Peyer's patch (tissue), 4 donors: ENCODE measurements around the gene ALDOB. TPM values are rescaled to one million over a fixed set of nuclear protein-coding genes. Genes with fewer than 3 reads are reported as not detected.

Source experiments
- DNase-seq, 3 donors: peaks; one replicate each; pipeline ENCODE4 v3.0.0-alpha.2; 2017 to 2019
- H3K27ac ChIP-seq, 4 donors: fragments of 200-600 bp; sonication (generic); one replicate each; pipeline ENCODE4 v1.5.1; 2016 to 2019
- H3K27me3 ChIP-seq, 2 donors: fragments of 200-600 bp; sonication (generic); one replicate each; pipeline ENCODE4 v1.5.1; 2019
- H3K36me3 ChIP-seq, 3 donors: fragments of 200-600 bp; sonication (generic); one replicate each; pipeline ENCODE4 v1.5.1; 2016 to 2019
- H3K4me1 ChIP-seq, 4 donors: fragments of 200-600 bp; sonication (generic); one replicate each; pipeline ENCODE4 v1.5.1; 2016 to 2019
- H3K4me3 ChIP-seq, 4 donors: fragments of 200-600 bp; sonication (generic); 1 replicate in 3 of 4; 2 replicates in 1 of 4; pipeline ENCODE4 v1.5.1; 2016 to 2019; ENCODE audit warnings: mild to moderate bottlenecking in 1 of 4
- H3K9me3 ChIP-seq, 4 donors: fragments of 200-600 bp; sonication (generic); one replicate each; pipeline ENCODE4 v1.5.1; 2016 to 2019; ENCODE audit warnings: mild to moderate bottlenecking in 1 of 4
- POLR2A ChIP-seq, 2 donors: fragments of 450-650 bp; IDR thresholded peaks; one replicate each; pipeline ENCODE4 v1.5.1; 2017; ENCODE audit warnings: antibody characterized with exemption in 2 of 2, mild to moderate bottlenecking in 2 of 2, moderate library complexity in 2 of 2
- total RNA-seq, 4 donors: library from RNA; depleted of rRNA; stranded (reverse); fragments of >200 nt; gene quantifications; one replicate each; pipeline ENCODE4 v1.1.0, GENCODE V29; 2016
- TF ChIP-seq, protein P1 (sequence below), 6 experiments: fragments of 450-650 bp in 4 of 6; fragments of 200-600 bp in 2 of 6; sonication (generic) in 1 of 6; IDR thresholded peaks; one replicate each; pipeline ENCODE4 v1.5.1; 2017 to 2019; ENCODE audit warnings: antibody characterized with exemption in 6 of 6, mild to moderate bottlenecking in 3 of 6, moderate library complexity in 1 of 6

ALDOB gene
- total RNA-seq, 4 donors from 2014 or later, result 852 to 11,538 (median 10,067) TPM

DNA sequence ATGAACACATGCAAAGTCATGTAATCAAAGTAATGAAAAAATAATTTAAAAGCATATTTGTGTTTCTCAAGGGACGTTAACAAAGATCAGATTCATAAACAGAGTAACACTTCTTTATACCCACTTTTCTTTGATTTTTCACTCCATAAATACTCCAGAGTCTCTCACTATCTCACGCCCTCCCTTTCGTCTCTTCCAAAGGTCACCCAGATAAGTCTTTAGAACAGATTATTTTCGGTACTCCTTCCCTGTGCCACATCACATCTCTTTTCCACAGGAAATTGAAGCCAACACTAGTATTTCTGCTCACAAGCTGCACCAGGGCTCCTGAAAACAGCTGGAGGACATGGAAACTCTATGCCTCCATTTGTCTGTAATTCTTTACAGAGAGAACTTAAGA, 15.4 kb upstream of the ALDOB start:
- peaks cover 0 to 5% (median 0%) of the 10 kb centered on the region in 4 donors for H3K4me1 ChIP-seq
- no peaks in the 10 kb centered on the region for H3K27me3 ChIP-seq
- H3K4me3 ChIP-seq, result no peak overlapping the region
- H3K36me3 ChIP-seq, result no peaks in the 10 kb centered on the region
- no peak for DNase-seq
- peak overlapping the region in 2 of 4 donors; percentile 23 to 53 for H3K27ac ChIP-seq
- peaks cover 0 to 6% (median 0%) of the 10 kb centered on the region in 4 donors for H3K9me3 ChIP-seq
- TF ChIP-seq, protein P1, sequence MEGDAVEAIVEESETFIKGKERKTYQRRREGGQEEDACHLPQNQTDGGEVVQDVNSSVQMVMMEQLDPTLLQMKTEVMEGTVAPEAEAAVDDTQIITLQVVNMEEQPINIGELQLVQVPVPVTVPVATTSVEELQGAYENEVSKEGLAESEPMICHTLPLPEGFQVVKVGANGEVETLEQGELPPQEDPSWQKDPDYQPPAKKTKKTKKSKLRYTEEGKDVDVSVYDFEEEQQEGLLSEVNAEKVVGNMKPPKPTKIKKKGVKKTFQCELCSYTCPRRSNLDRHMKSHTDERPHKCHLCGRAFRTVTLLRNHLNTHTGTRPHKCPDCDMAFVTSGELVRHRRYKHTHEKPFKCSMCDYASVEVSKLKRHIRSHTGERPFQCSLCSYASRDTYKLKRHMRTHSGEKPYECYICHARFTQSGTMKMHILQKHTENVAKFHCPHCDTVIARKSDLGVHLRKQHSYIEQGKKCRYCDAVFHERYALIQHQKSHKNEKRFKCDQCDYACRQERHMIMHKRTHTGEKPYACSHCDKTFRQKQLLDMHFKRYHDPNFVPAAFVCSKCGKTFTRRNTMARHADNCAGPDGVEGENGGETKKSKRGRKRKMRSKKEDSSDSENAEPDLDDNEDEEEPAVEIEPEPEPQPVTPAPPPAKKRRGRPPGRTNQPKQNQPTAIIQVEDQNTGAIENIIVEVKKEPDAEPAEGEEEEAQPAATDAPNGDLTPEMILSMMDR (IDR thresholded peaks at IDR 0.05), result no peak
- TF ChIP-seq POLR2A (IDR thresholded peaks at IDR 0.05), result no peak

DNA sequence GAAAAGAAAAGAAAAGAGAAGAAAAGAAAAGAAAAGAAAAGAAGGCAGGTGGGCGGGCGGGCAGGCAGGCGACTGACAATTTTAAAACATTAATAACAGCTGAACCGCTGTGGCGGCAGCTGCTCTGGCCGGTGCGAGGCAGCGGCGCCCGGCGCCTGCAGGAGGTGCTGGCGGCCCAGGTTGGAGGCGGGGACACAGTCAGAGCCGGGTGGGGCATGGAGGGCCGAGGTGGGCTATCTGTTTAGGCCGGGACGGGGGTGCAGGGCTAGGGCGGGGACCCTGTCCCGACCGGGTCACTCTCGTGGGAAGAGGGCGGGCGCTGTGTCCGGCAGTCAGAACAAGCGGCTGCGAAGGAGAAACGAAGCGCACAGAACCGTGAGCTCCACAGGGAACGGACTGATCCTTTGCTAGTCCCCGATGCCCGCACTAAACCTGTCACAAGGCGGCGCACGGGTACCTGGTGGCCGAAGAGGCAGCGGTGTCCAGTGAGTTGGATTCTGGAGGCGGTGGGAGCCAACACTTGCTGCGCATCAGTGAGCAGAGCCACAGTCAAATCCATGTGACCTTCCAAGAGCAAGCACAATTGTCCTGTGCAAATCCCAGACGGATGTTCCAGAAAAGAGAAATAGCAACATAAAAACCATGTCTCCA, 13.6 kb upstream of the ALDOB start:
- peak overlapping the region in 3 of 4 donors; percentile 66 to 90 (median 86) for H3K27ac ChIP-seq
- DNase-seq, result peak; percentile 57 to 92 (median 92)

DNA sequence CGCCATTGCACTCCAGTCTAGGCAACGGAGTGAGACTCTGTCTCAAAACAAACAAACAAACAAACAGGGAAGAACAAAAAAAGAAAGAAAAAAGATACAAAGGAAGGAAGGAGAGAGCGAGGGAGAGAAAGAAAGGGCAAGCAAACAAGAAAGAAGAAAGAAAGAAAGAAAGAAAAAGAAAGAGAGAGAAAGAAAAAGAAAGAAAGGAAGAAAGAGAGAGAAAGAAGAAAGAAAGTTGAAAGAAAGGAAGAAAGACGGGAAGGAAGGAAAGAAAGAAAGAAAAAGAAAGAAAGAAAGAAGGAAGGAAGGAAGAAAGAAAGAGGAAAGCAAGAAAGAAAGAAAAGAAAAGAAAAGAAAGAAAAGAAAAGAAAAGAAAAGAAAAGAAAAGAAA, 13.1 kb upstream of the ALDOB start:
- Histone ChIP-seq H3K36me3 (no peaks in the 10 kb centered on the region), H3K4me1 (peaks cover 0 to 5% (median 2%) of the 10 kb centered on the region in 4 donors), H3K27ac (peak overlapping the region in 2 of 4 donors; percentile 66 to 86), H3K9me3 (peaks cover 0 to 6% (median 0%) of the 10 kb centered on the region in 4 donors), H3K27me3 (no peaks in the 10 kb centered on the region), H3K4me3 (peak overlapping the region in 1 of 4 donors; percentile 59)
- DNase-seq, result no peak
- TF ChIP-seq, protein P1 (IDR thresholded peaks at IDR 0.05), result no peak
- no peak for TF ChIP-seq POLR2A (IDR thresholded peaks at IDR 0.05)

More for the DNA sequence above, 13.6 kb upstream of the ALDOB start:
- no peaks in the 10 kb centered on the region for H3K36me3 ChIP-seq
- H3K4me3 ChIP-seq, result peak overlapping the region; percentile 39 to 63 (median 52)
- TF ChIP-seq POLR2A (IDR thresholded peaks at IDR 0.05), result peak; percentile 47 to 51
- TF ChIP-seq, protein P1 (IDR thresholded peaks at IDR 0.05), result peak in 4 of 6 experiments; percentile 51 to 81 (median 71)
- H3K9me3 ChIP-seq, result peaks cover 0 to 6% (median 0%) of the 10 kb centered on the region in 4 donors
- H3K4me1 ChIP-seq, result peaks cover 0 to 5% (median 2%) of the 10 kb centered on the region in 4 donors
- no peaks in the 10 kb centered on the region for H3K27me3 ChIP-seq

DNA sequence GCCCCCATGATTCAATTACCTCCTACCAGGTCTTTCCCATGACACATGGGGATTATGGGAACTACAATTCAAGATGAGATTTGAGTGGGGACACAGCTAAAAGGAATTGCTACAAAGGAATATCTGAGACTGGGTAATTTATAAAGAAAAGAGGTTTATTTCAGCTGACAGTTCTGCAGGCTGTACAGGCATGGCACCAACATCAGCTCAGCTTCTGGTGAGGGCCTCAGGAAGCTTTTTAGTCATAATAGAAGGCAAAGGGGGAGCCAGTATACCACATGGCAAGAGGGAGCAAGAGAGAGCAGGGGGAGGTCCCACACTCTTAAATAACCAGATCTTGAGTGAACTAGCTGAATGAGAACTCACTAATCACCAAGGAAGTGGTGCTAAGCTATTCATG, 11.2 kb upstream of the ALDOB start:
- TF ChIP-seq, protein P1 (IDR thresholded peaks at IDR 0.05), result no peak
- TF ChIP-seq POLR2A (IDR thresholded peaks at IDR 0.05), result no peak
- Histone ChIP-seq H3K4me1 (peaks cover 0 to 10% (median 2%) of the 10 kb centered on the region in 4 donors), H3K4me3 (no peak overlapping the region), H3K27ac (peak overlapping the region in 2 of 4 donors; percentile 73 to 92), H3K36me3 (no peaks in the 10 kb centered on the region), H3K9me3 (no peaks in the 10 kb centered on the region), H3K27me3 (no peaks in the 10 kb centered on the region)
- no peak for DNase-seq

DNA sequence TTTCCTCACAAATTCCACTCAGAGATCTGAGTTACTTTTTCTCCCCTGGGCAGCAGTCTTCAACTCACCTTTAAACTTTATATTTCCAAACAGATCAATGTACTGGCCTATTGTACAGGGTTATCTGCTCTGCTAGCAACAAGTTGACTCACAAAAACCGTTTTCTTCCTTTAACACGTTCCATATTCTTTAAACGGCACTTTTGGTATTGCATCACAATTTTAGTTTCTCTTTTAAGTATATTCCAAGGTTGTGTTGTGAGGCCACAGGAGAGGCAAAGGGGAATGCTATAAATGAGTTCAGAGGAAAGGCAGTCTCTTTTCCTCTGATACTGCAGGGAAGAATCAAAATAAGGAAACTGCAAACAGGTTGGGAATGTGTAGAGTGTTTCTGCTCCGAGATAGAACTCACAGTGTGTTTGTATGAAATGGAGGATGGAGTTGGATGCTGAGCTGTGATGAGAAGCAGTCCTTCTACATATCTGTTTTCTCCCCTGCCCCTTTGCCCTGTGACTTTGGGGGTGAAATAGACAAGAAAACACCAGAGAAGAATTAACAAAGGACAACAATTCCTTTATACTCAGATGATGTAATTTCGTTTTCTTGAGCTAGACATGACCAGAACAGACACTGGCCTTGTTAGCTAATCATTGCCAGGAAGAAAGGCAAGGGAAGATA, 9.9 kb upstream of the ALDOB start:
- Histone ChIP-seq H3K9me3 (no peaks in the 10 kb centered on the region), H3K4me1 (peaks cover 0 to 10% (median 2%) of the 10 kb centered on the region in 4 donors), H3K27me3 (no peaks in the 10 kb centered on the region), H3K36me3 (no peaks in the 10 kb centered on the region), H3K27ac (peak overlapping the region in 3 of 4 donors; percentile 29 to 92 (median 73)), H3K4me3 (peak overlapping the region in 1 of 4 donors; percentile 13)
- DNase-seq, result no peak
- TF ChIP-seq, protein P1 (IDR thresholded peaks at IDR 0.05), result no peak
- peak in 1 of 2 donors; percentile 20 for TF ChIP-seq POLR2A (IDR thresholded peaks at IDR 0.05)
